ENCODE data around the gene LTBP3. TPM values are rescaled to one million over a fixed set of nuclear protein-coding genes. Genes with fewer than 3 reads are reported as not detected.

LTBP3 gene
- total and polyA plus RNA-seq, 8 donors = 44.7 to 151 (median 68.6) TPM

DNA sequence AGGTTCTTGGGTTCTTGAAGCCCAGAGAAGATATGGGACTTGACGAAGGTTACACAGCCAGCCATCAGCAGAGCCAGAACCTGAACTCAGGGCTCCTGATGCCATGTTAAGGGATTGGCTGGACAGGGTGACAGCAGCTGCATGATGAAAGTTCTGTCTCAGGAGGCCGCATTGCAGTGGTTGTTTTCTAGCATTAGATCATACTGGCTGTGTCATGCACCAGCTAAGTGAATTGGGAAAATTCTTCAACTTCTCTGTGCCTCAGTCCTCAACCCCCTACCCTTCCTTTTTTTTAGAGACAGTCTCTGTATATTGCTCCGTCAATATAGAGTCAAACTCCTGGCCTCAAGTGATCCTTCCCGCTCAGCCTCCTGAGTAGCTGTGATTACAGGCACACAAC lies 5.4 kb upstream of the LTBP3 start:
- 88 to 92% methylated on average over 4 of the region's 4 CpGs for WGBS, 2 donors
- DNase-seq (no peak), FAIRE-seq (no peak), ATAC-seq (no peak)
- Histone ChIP-seq H3K27ac (no peak overlapping the region), H3K9me3 (no peaks in the 10 kb centered on the region), H3K27me3 (no peaks in the 10 kb centered on the region), H3K4me1 (peaks cover 13 to 23% (median 19%) of the 10 kb centered on the region in 3 donors), H3K36me3 (no peaks in the 10 kb centered on the region), H3K4me3 (no peak overlapping the region)
- intact Hi-C loops (cut with DNase I) = no loop called here
- TF ChIP-seq, protein P1, sequence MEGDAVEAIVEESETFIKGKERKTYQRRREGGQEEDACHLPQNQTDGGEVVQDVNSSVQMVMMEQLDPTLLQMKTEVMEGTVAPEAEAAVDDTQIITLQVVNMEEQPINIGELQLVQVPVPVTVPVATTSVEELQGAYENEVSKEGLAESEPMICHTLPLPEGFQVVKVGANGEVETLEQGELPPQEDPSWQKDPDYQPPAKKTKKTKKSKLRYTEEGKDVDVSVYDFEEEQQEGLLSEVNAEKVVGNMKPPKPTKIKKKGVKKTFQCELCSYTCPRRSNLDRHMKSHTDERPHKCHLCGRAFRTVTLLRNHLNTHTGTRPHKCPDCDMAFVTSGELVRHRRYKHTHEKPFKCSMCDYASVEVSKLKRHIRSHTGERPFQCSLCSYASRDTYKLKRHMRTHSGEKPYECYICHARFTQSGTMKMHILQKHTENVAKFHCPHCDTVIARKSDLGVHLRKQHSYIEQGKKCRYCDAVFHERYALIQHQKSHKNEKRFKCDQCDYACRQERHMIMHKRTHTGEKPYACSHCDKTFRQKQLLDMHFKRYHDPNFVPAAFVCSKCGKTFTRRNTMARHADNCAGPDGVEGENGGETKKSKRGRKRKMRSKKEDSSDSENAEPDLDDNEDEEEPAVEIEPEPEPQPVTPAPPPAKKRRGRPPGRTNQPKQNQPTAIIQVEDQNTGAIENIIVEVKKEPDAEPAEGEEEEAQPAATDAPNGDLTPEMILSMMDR (IDR thresholded peaks at IDR 0.05) = no peak

DNA sequence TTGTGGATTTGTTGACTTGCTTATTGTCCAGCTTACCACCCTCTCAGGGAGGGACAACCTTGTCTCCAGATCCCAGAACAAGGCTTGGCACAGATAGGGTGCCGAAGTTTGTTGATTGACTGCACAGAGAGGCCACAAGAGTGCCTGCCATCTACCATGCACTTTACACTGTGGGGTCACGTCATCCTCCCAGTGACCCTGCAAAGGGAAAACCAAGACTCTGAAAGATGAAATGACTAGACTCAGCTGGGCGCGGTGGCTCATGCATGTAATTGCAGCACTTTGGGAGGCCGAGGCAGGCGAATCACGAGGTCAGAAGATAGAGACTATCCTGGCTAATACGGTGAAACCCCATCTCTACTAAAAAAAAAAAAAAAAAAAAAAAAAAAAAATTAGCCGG lies 4.6 kb upstream of the LTBP3 start:
- ATAC-seq (no peak), DNase-seq (no peak), FAIRE-seq (no peak)
- H3K4me1 ChIP-seq = peaks cover 8 to 19% (median 12%) of the 10 kb centered on the region in 3 donors
- TF ChIP-seq, protein P1 (IDR thresholded peaks at IDR 0.05) = no peak
- H3K36me3 ChIP-seq = no peaks in the 10 kb centered on the region
- no peaks in the 10 kb centered on the region for H3K9me3 ChIP-seq
- H3K27me3 ChIP-seq = no peaks in the 10 kb centered on the region
- WGBS, 2 donors = 80 to 85% methylated on average over 8 to 9 of the region's 9 CpGs
- H3K4me3 ChIP-seq = no peak overlapping the region
- intact Hi-C loops (cut with DNase I) = no loop called here
- H3K27ac ChIP-seq = no peak overlapping the region

DNA sequence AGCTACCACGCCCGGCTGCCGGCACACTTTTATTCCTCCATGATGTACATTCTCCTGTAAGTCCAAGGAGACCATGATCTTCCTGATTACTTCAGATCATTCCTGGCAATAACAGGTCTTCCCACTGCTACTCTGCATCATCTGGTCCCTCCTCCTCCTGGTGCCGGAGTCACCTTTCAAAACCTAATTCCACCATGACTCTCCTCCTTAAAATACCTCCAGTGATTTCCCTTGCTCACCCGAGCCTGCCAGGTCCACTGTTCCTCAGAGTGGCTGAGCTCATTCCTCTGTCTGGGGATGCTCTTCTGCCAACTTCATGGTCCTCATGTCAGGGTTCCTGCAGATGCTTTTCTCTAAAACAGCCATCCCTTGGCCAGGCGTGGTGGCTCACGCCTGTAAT lies 3.9 kb upstream of the LTBP3 start:
- H3K9me3 ChIP-seq = no peaks in the 10 kb centered on the region
- no peak for DNase-seq
- 89 to 92% methylated on average over 7 of the region's 7 CpGs for WGBS, 2 donors
- no peak overlapping the region for H3K4me3 ChIP-seq
- peaks cover 8 to 21% (median 12%) of the 10 kb centered on the region in 3 donors for H3K4me1 ChIP-seq
- H3K27ac ChIP-seq = no peak overlapping the region
- intact Hi-C loops (cut with DNase I) = no loop called here
- TF ChIP-seq, protein P1 (IDR thresholded peaks at IDR 0.05) = no peak
- H3K36me3 ChIP-seq = no peaks in the 10 kb centered on the region
- no peaks in the 10 kb centered on the region for H3K27me3 ChIP-seq
- FAIRE-seq = no peak
- no peak for ATAC-seq

DNA sequence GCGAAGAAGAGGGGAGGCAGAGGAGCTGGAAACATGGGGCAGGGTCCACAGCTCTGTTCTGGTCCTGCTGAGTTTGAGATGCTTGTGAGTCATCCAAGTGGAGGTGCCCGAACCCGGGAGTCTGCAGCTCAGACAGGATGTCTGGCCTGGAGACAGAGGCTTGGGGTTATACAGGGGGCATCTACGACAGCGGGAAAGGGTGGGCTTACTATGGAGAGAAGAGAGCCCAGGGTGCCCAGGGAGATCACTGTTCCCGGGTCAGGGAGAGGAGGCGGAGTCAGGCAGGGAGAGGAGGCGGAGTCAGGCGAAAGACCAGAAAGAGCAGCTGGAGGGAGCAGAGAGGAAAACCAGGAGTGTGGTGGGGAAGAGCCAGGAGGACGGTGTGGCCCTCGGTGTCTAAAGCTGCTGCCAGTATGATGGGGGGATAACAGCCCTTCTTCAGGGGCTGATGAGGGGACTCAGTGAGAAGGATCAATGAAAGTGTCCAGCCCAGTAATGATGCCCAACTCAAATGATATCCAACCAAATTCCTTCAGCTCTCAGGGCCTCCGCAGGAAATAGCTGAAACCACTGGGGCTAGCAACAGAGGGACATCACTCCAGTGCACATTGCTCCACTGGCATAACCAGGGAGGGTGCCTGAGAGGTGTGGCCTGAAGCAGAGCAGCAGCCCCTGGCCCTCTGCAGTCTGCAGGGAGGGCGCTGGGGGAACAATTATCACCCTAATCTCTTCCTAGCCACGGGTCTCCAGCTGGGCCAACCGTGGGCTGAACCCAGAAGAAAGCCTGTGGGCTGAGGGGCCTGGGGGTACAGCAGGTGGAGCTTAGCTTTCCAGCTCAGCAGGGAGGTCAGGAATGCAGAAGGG lies 2.6 kb upstream of the LTBP3 start:
- Histone ChIP-seq H3K27me3 (no peaks in the 10 kb centered on the region), H3K36me3 (no peaks in the 10 kb centered on the region), H3K9me3 (no peaks in the 10 kb centered on the region), H3K4me3 (no peak overlapping the region), H3K27ac (peak overlapping the region in 2 of 4 donors; percentile 94 to 95), H3K4me1 (peaks cover 8 to 31% (median 12%) of the 10 kb centered on the region in 3 donors)
- intact Hi-C loops (cut with DNase I) = no loop called here
- WGBS, 2 donors = 42 to 43% methylated on average over 15 of the region's 15 CpGs
- DNase-seq (peak in 2 of 6 donors; percentile 69), ATAC-seq (no peak), FAIRE-seq (no peak)
- TF ChIP-seq, protein P1 (IDR thresholded peaks at IDR 0.05) = no peak
